ENCODE results near the gene DCC. TPM values are rescaled to one million over a fixed set of nuclear protein-coding genes. Genes with fewer than 3 reads are reported as not detected.

The DCC gene
- total RNA-seq, 1 experiment from 2014 or later = 1.7 TPM

DNA sequence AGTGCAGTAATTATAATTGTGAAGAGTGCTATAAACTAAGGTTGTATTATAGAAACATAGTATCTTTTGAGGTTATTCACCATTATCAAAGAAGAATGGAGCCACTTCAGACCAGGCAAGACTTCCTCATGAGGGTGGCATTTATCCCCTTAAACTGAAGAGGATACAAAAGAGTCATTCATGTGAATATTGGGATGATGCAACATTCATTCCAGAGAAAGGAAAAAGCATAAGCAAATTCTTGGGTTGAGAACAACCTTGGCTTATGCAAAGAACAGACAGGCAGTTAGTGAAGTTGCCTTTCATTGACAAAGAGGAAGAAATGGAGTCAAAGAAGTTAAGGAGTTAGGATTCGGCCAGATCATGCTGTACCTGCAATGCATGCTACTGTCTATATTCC, 1201.9 kb downstream of the DCC start:
- no peak overlapping the region for H3K27ac ChIP-seq
- H3K27me3 ChIP-seq = no peaks in the 10 kb centered on the region
- no peaks in the 10 kb centered on the region for H3K9me3 ChIP-seq (replicated peaks)
- H3K4me3 ChIP-seq = no peak overlapping the region
- H3K36me3 ChIP-seq = no peaks in the 10 kb centered on the region
- no peaks in the 10 kb centered on the region for H3K4me1 ChIP-seq
- DNase-seq = no peak

DNA sequence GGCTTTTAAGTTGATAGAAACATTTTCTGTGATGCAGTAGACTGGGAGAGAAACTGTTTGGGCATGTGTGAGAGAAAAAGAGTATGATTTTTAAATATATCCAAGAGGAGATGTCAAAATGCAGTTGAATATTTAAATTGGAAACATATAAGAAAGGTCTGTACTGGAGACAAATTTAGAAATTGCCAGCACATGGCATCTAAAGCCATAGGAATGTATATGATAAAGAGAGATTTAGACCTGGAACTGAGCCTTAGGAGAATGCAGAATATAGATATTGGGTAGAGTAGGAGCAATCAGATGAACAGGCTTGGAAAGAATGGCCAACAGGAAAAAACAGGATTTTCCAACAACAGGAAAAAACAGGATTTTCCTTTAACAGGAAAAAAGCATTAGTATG, 1203.7 kb downstream of the DCC start:
- H3K9me3 ChIP-seq (replicated peaks) = no peaks in the 10 kb centered on the region
- H3K4me3 ChIP-seq = no peak overlapping the region
- H3K27ac ChIP-seq = no peak overlapping the region
- no peaks in the 10 kb centered on the region for H3K4me1 ChIP-seq
- no peaks in the 10 kb centered on the region for H3K27me3 ChIP-seq
- no peak for DNase-seq
- no peaks in the 10 kb centered on the region for H3K36me3 ChIP-seq

- no peak overlapping the region for H3K27ac ChIP-seq
- no peaks in the 10 kb centered on the region for H3K4me1 ChIP-seq
- no peaks in the 10 kb centered on the region for H3K36me3 ChIP-seq
- H3K27me3 ChIP-seq = no peaks in the 10 kb centered on the region
- H3K4me3 ChIP-seq = no peak overlapping the region
- no peaks in the 10 kb centered on the region for H3K9me3 ChIP-seq (replicated peaks)
- no peak for DNase-seq
These were observed 1204.9 kb downstream of the DCC start for GRCh38 chr18:53544917-53545316.

GRCh38 chr18:53551868-53552426, 1212.0 kb downstream of the DCC start:
- Histone ChIP-seq H3K9me3 (replicated peaks) (no peaks in the 10 kb centered on the region), H3K36me3 (no peaks in the 10 kb centered on the region), H3K27ac (no peak overlapping the region), H3K27me3 (no peaks in the 10 kb centered on the region), H3K4me3 (no peak overlapping the region), H3K4me1 (no peaks in the 10 kb centered on the region)
- no peak for DNase-seq

- DNase-seq = no peak
- Histone ChIP-seq H3K27ac (no peak overlapping the region), H3K4me3 (no peak overlapping the region), H3K4me1 (no peaks in the 10 kb centered on the region), H3K36me3 (no peaks in the 10 kb centered on the region), H3K9me3 (replicated peaks) (no peaks in the 10 kb centered on the region), H3K27me3 (no peaks in the 10 kb centered on the region)
These were observed 1213.0 kb downstream of the DCC start for GRCh38 chr18:53553030-53553429.

DNA sequence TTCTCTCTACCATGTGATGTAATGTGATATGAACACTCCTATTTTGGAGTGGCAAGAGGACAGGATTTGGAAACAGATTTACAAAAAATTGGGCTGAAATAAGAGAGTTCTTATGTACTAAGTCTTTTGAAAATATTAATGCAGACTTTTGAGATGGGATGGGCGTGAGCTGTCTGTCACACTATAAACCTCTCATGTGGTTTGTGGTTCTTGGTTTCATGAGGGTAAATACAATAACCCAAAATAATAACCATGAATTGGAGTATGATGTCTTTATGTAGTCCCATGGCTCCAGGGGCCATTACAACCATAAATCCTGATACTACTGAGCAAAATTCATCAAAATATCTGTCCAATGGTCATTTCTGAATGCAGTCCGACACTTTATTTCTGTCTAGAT, 1216.5 kb downstream of the DCC start:
- H3K4me1 ChIP-seq = no peaks in the 10 kb centered on the region
- no peaks in the 10 kb centered on the region for H3K9me3 ChIP-seq (replicated peaks)
- no peak for DNase-seq
- H3K36me3 ChIP-seq = no peaks in the 10 kb centered on the region
- H3K27ac ChIP-seq = no peak overlapping the region
- no peak overlapping the region for H3K4me3 ChIP-seq
- no peaks in the 10 kb centered on the region for H3K27me3 ChIP-seq

- no peak for DNase-seq
- Histone ChIP-seq H3K9me3 (replicated peaks) (no peaks in the 10 kb centered on the region), H3K27me3 (no peaks in the 10 kb centered on the region), H3K4me1 (no peaks in the 10 kb centered on the region), H3K36me3 (no peaks in the 10 kb centered on the region), H3K4me3 (no peak overlapping the region), H3K27ac (no peak overlapping the region)
These were observed 1220.5 kb downstream of the DCC start for GRCh38 chr18:53560546-53560945.

GRCh38 chr18:53566626-53567025, 1226.6 kb downstream of the DCC start:
- Histone ChIP-seq H3K36me3 (no peaks in the 10 kb centered on the region), H3K4me3 (no peak overlapping the region), H3K4me1 (no peaks in the 10 kb centered on the region), H3K9me3 (replicated peaks) (no peaks in the 10 kb centered on the region), H3K27me3 (no peaks in the 10 kb centered on the region), H3K27ac (no peak overlapping the region)
- DNase-seq = no peak

DNA sequence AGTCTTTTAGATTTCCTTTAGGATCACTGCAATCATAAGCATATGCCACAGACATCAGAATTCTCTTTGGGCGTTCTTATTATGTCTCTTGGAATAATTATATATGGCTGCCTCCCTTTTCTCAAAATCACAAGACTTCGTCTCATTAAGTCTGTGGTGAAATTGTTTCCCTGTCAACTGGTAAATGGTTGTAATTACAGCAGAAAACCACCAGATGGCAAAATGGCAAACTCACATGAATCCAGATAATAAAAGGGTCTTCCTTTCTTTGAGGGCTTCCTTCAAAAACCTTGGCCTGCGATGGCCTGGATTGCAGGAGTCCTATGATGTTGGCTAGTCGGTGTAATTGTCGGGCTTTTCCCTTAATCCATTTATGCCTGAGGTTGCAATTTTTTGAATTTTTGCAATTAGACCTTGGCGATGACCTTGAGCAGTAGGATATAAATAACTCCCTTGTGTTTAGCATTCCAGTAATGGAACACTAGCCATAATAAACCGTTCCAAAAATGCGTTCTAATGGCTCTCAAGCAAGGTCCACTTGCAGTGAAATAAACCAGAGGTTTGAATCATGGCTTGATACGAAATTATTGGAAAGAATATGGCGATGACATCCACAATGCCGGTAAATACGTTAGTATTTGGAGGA, 1228.1 kb downstream of the DCC start:
- H3K27ac ChIP-seq = no peak overlapping the region
- peak; percentile 4 to 53 for DNase-seq
- H3K4me1 ChIP-seq = no peaks in the 10 kb centered on the region
- H3K36me3 ChIP-seq = no peaks in the 10 kb centered on the region
- H3K9me3 ChIP-seq (replicated peaks) = no peaks in the 10 kb centered on the region
- no peaks in the 10 kb centered on the region for H3K27me3 ChIP-seq
- no peak overlapping the region for H3K4me3 ChIP-seq

Data from SJCRH30 (cell line).